ENCODE measurements around the gene TPRG1.

DNA sequence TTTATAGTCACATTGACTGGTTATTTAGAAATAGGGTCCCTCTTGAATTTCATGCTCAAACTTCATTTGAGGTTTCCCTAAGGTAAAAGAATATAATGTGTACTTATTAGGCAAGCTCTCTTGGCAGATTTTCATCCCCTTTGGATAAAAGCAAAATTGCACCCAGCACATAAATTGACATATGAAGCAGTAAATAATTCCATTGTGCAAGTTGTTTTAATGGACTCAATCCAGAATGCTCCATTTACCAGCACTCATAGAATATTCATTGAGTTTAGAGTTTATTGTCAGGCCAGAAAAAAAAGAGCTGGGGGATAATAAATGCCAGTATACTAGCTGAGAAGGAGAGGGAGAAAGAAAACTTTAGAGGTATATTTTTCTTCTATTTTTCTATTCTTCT lies 136.8 kb downstream of the TPRG1 start:
- TF ChIP-seq, protein P1, sequence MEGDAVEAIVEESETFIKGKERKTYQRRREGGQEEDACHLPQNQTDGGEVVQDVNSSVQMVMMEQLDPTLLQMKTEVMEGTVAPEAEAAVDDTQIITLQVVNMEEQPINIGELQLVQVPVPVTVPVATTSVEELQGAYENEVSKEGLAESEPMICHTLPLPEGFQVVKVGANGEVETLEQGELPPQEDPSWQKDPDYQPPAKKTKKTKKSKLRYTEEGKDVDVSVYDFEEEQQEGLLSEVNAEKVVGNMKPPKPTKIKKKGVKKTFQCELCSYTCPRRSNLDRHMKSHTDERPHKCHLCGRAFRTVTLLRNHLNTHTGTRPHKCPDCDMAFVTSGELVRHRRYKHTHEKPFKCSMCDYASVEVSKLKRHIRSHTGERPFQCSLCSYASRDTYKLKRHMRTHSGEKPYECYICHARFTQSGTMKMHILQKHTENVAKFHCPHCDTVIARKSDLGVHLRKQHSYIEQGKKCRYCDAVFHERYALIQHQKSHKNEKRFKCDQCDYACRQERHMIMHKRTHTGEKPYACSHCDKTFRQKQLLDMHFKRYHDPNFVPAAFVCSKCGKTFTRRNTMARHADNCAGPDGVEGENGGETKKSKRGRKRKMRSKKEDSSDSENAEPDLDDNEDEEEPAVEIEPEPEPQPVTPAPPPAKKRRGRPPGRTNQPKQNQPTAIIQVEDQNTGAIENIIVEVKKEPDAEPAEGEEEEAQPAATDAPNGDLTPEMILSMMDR (conservative IDR thresholded peaks at IDR 0.05; ENCODE audit: low read depth, low read length) = no peak
- TF ChIP-seq MAZ (IDR thresholded peaks at IDR 0.05; ENCODE audit: borderline replicate concordance, low read depth, low read length) = no peak
- no peak for TF ChIP-seq POLR2A (IDR thresholded peaks at IDR 0.05; ENCODE audit: low read depth, low read length)
- TF ChIP-seq BHLHE40 (IDR thresholded peaks at IDR 0.05; ENCODE audit: low read depth, low read length) = no peak
- no peak for TF ChIP-seq ELK1 (IDR thresholded peaks at IDR 0.05; ENCODE audit: borderline replicate concordance, low read depth, low read length)
- TF ChIP-seq MXI1 (IDR thresholded peaks at IDR 0.05; ENCODE audit: borderline replicate concordance, low read depth, low read length) = no peak
- TF ChIP-seq CEBPB (IDR thresholded peaks at IDR 0.05; ENCODE audit: low read depth, low read length) = no peak
- no peak for TF ChIP-seq SMC3 (IDR thresholded peaks at IDR 0.05; ENCODE audit: low read depth, low read length)
- no peak for TF ChIP-seq USF2 (IDR thresholded peaks at IDR 0.05; ENCODE audit: low read depth, low read length)
